ENCODE data around the gene GLRX3. TPM values are rescaled to one million over a fixed set of nuclear protein-coding genes. Genes with fewer than 3 reads are reported as not detected.

Gene GLRX3
- total and polyA plus RNA-seq, 7 donors, result 40.5 to 93.1 (median 53.5) TPM

DNA sequence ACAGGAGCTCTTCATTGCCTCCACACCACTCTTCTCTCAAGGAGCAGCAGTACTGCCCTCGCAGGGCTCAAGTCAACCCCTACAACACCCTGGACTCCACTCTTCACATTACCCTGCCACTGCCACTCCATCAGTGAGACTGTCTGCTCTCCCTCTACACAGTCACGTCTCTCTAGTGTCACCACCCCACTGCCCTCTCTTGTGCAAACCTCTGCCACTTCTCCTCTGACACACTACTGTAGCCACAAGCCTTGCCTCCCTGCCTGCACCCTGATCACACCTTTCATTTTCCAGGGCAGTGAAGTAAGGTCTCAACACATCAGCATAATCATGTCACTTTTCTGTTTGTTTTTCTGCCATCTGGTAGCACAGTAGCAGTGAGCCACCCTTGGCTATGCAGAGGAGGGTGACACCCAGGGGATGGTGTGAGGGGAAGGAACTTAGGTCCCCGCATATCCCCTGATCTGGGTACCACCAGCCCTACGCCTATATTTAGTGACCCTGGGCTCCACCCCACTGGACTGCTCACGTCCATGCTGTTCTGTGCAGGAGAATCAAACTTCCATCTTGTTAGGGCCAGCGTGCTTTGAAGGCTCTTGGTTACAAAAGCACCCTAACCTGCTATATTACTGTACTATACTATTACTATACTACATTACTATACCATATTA, 27.1 kb upstream of the GLRX3 start:
- TF ChIP-seq POLR2AphosphoS5 (IDR thresholded peaks at IDR 0.05) (no peak), EP300 (IDR thresholded peaks at IDR 0.05) (no peak), POLR2A (IDR thresholded peaks at IDR 0.05) (no peak)
- TF ChIP-seq, protein P1, sequence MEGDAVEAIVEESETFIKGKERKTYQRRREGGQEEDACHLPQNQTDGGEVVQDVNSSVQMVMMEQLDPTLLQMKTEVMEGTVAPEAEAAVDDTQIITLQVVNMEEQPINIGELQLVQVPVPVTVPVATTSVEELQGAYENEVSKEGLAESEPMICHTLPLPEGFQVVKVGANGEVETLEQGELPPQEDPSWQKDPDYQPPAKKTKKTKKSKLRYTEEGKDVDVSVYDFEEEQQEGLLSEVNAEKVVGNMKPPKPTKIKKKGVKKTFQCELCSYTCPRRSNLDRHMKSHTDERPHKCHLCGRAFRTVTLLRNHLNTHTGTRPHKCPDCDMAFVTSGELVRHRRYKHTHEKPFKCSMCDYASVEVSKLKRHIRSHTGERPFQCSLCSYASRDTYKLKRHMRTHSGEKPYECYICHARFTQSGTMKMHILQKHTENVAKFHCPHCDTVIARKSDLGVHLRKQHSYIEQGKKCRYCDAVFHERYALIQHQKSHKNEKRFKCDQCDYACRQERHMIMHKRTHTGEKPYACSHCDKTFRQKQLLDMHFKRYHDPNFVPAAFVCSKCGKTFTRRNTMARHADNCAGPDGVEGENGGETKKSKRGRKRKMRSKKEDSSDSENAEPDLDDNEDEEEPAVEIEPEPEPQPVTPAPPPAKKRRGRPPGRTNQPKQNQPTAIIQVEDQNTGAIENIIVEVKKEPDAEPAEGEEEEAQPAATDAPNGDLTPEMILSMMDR (IDR thresholded peaks at IDR 0.05), result no peak
- intact Hi-C loops (cut with DNase I), result no loop called here
- peaks cover 0 to 28% (median 24%) of the 10 kb centered on the region in 4 donors for H3K4me1 ChIP-seq
- H3K27me3 ChIP-seq, result no peaks in the 10 kb centered on the region
- H3K4me3 ChIP-seq, result peak overlapping the region in 3 of 4 donors; percentile 68 to 84 (median 82)
- 47 to 60% methylated on average over 6 of the region's 6 CpGs for WGBS, 2 donors
- H3K9me3 ChIP-seq, result no peaks in the 10 kb centered on the region
- peak overlapping the region; percentile 88 to 99 (median 96) for H3K27ac ChIP-seq
- no peak for DNase-seq
- peaks cover 0 to 3% (median 0%) of the 10 kb centered on the region in 4 donors for H3K36me3 ChIP-seq

- TF ChIP-seq, protein P1 (IDR thresholded peaks at IDR 0.05), result peak; percentile 54 to 92 (median 80)
- TF ChIP-seq EP300 (IDR thresholded peaks at IDR 0.05) (no peak), POLR2AphosphoS5 (IDR thresholded peaks at IDR 0.05) (no peak)
- Histone ChIP-seq H3K27me3 (no peaks in the 10 kb centered on the region), H3K4me1 (peaks cover 0 to 28% (median 24%) of the 10 kb centered on the region in 4 donors), H3K36me3 (no peaks in the 10 kb centered on the region), H3K9me3 (no peaks in the 10 kb centered on the region), H3K27ac (peak overlapping the region; percentile 88 to 99 (median 96)), H3K4me3 (peak overlapping the region; percentile 68 to 84 (median 76))
- DNase-seq, result peak; percentile 85
- intact Hi-C loops (cut with DNase I), result loop anchor here (1.0 to 5.0 kb wide), 3 partner anchors 26 to 643 kb away; partner anchors contain the start of genes EBF3, GLRX3 and MGMT
- 1% methylated on average over 9 of the region's 9 CpGs for WGBS, 2 donors
These were observed 26.4 kb upstream of the GLRX3 start for GRCh38 chr10:130109796-130110245.

DNA sequence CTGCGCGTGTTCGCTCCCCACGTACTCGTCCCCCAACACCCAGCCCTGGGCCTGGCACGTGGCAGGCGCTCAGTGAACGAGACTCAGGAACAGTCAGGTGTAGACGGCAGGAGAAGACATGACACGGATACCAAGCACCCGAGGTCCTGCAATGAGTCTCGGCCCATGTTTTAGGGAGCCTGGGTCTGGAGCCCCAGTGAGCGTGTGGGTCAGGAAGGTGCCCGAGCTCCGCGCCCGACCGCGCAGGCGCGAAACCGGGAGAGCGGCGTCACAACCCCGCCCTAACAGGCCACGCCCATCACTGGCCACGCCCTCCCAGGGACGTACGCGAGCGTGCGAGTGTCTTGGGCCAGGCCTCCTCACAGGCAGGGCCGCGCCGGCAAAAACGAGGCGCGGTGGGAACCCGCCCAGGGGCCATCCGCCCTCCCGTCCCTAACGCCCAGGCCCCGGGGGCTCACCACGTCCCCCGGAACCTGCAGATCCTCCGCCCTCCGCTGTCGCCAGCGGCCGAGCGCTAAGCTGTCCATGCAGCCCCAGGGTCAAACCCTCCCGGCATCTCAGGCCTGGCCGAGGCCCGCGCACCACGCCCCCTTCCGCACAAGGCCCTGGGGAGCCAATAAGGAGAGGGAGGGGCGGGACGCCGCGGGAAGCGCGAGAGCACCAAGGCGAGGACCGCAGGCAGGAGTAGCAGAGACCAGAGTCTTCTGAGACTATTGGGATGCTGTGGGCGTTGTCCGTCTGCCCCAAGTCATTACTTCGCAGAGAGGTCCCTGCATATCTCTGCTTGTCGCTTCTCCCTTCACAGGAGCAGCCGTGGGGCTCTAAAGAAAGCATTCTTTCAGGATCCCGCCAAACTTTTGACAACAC, 25.7 kb upstream of the GLRX3 start, which contains the start of gene C10orf143:
C10orf143 (minus strand) TSS at position 585 of the 867 bp plus-strand sequence; CDS start at position 527, 58 bp downstream.
- Histone ChIP-seq H3K36me3 (no peaks in the 10 kb centered on the region), H3K4me3 (peak within 1 kb of the TSS; percentile 68 to 84 (median 76)), H3K27me3 (no peaks in the 10 kb centered on the region), H3K9me3 (no peaks in the 10 kb centered on the region), H3K27ac (peak within 1 kb of the TSS; percentile 88 to 99 (median 96)), H3K4me1 (peaks cover 0 to 28% (median 24%) of the 10 kb centered on the region in 4 donors)
- DNase-seq, result peak; percentile 99
- intact Hi-C loops (cut with DNase I), result loop anchor here (1.0 to 5.0 kb wide), 3 partner anchors 26 to 643 kb away; partner anchors contain the start of genes EBF3, GLRX3 and MGMT
- TF ChIP-seq POLR2A (IDR thresholded peaks at IDR 0.05) (peak; percentile 70 to 78), POLR2AphosphoS5 (IDR thresholded peaks at IDR 0.05) (peak; percentile 83 to 94 (median 89))
- TF ChIP-seq, protein P1 (IDR thresholded peaks at IDR 0.05), result no peak
- WGBS, 2 donors, result 0% methylated on average over 71 of the region's 71 CpGs

DNA sequence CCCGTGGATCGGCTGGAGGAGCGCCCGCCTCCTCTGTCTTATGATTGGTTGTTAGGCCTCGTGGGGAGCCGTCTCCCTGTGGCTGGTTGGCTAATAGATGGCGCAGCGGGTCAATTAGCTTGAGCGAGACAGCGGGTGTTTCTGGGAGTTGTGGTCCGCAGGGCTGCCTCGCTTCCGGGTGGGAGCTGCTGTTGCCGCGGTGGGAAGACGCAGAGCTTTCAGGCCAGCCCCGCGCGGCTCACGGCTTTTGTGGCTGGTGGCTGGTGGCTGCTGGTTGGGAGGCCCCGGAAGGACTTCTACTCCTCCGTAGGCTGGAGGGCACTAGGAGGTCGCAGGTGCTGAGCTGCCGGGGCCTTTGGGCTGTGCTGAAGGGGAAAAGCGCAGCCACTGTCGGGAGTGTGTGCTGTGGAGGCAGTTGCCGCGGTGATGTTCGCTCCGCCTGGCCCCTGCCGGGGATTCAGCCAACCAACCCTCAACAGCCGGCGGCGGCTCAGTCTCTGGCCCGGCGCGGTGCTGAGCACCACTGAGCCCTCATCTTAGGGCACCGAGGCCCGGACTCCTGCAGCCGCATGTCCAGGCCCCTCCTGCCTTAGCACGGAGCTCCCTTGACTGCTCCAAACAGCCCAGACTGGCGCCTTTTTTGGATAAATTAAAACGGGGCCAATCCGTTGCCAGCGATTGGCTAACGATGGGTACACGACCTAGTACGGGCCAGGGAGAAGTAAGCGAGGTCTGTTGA, 24.9 kb upstream of the GLRX3 start:
- no peaks in the 10 kb centered on the region for H3K9me3 ChIP-seq
- peaks cover 0 to 28% (median 24%) of the 10 kb centered on the region in 4 donors for H3K4me1 ChIP-seq
- intact Hi-C loops (cut with DNase I), result loop anchor here (5.0 kb wide), 2 partner anchors 149 to 644 kb away; partner anchors contain the start of genes EBF3 and MGMT
- H3K36me3 ChIP-seq, result no peaks in the 10 kb centered on the region
- no peaks in the 10 kb centered on the region for H3K27me3 ChIP-seq
- DNase-seq, result peak; percentile 99
- peak overlapping the region; percentile 88 to 99 (median 96) for H3K27ac ChIP-seq
- TF ChIP-seq, protein P1 (IDR thresholded peaks at IDR 0.05), result no peak
- TF ChIP-seq POLR2A (IDR thresholded peaks at IDR 0.05) (peak; percentile 64 to 80), EP300 (IDR thresholded peaks at IDR 0.05) (no peak), POLR2AphosphoS5 (IDR thresholded peaks at IDR 0.05) (peak; percentile 82 to 92 (median 88))
- peak overlapping the region; percentile 68 to 84 (median 76) for H3K4me3 ChIP-seq
- 1% methylated on average over 49 of the region's 49 CpGs for WGBS, 2 donors

All from sigmoid colon (tissue), 7 donors.